IMR-90 (cell line): ENCODE data around the gene NFAT5. TPM values are rescaled to one million over a fixed set of nuclear protein-coding genes. Genes with fewer than 3 reads are reported as not detected.
A peak's percentile ranks its signal among the peaks of the same experiment; 100 is the strongest.

Experiments used
- ATAC-seq: fragments of 200-7000 bp; cut with Tn5 transposase; 2 replicates; pipeline ENCODE4 v1.9.1; 2020; ENCODE audit warnings: low read depth, mild to moderate bottlenecking, moderate library complexity
- BruUV-seq: library from RNA; stranded (reverse); fragments of 400-500 nt; replicated peaks from 2 replicates; lab custom pipeline; 2021; lab: Mats Ljungman, UMichigan
- CTCF ChIA-PET: fragments of 300-600 bp; formaldehyde crosslinking; extraction: SDS; loops from one replicate; lab custom pipeline; 2021; ENCODE audit warnings: antibody characterized with exemption; lab: Yijun Ruan, JAX
- POLR2A ChIA-PET: fragments of 300-600 bp; sonication (Branson Sonifier 250); formaldehyde crosslinking; loops from one replicate; lab custom pipeline; 2022; ENCODE audit warnings: antibody characterized with exemption; ENCODE audit not compliant: unreplicated experiment; lab: Charles Lee
- DNase-seq: peaks from one replicate; pipeline ENCODE4 v3.0.0; 2013
- H2AFZ ChIP-seq: replicated peaks from 2 replicates; pipeline ENCODE3; 2013; ENCODE audit warnings: low read length, mild to moderate bottlenecking; ENCODE audit not compliant: poor library complexity
- H2AK5ac ChIP-seq: 2 replicates; pipeline ENCODE4 v1.6.1; 2013; ENCODE audit warnings: low read depth, low read length, inconsistent platforms
- H2AK9ac ChIP-seq: replicated peaks from 2 replicates; pipeline ENCODE3; 2013; ENCODE audit warnings: mild to moderate bottlenecking, low read depth, low read length, moderate library complexity; ENCODE audit not compliant: poor library complexity
- H2BK120ac ChIP-seq: 2 replicates; pipeline ENCODE4 v1.6.1; 2013; ENCODE audit warnings: low read depth, low read length, inconsistent platforms
- H2BK15ac ChIP-seq: 3 replicates; pipeline ENCODE4 v1.6.1; 2013; ENCODE audit warnings: low read depth, low read length, inconsistent platforms
- H2BK20ac ChIP-seq: 2 replicates; pipeline ENCODE4 v1.6.1; 2013; ENCODE audit warnings: low read depth, mild to moderate bottlenecking, inconsistent platforms, low read length, moderate library complexity
- H2BK5ac ChIP-seq: 2 replicates; pipeline ENCODE4 v1.6.1; 2013; ENCODE audit warnings: mild to moderate bottlenecking, low read depth, low read length, inconsistent platforms; ENCODE audit not compliant: poor library complexity, severe bottlenecking
- H3K14ac ChIP-seq: replicated peaks from 2 replicates; pipeline ENCODE4 v1.6.1; 2013; ENCODE audit warnings: low read depth, low read length, inconsistent platforms
- H3K18ac ChIP-seq: 2 replicates; pipeline ENCODE4 v1.6.1; 2013; ENCODE audit warnings: low read depth, low read length, control low read depth
- H3K23ac ChIP-seq: 2 replicates; pipeline ENCODE4 v1.6.1; 2013; ENCODE audit warnings: low read depth, low read length, inconsistent platforms
- H3K27ac ChIP-seq: 2 replicates; pipeline ENCODE4 v1.5.1; 2013; ENCODE audit warnings: mild to moderate bottlenecking, control low read depth, low read length; ENCODE audit not compliant: insufficient read depth
- H3K27me3 ChIP-seq: 2 replicates; pipeline ENCODE4 v1.6.1; 2013; ENCODE audit warnings: low read length; ENCODE audit not compliant: control insufficient read depth, insufficient read depth
- H3K36me3 ChIP-seq: 2 replicates; pipeline ENCODE4 v1.6.1; 2013; ENCODE audit warnings: low read length, mixed read lengths; ENCODE audit not compliant: control insufficient read depth, insufficient read depth
- H3K4ac ChIP-seq: 2 replicates; pipeline ENCODE4 v1.6.1; 2013; ENCODE audit warnings: low read depth, low read length, inconsistent platforms
- H3K4me1 ChIP-seq: 2 replicates; pipeline ENCODE4 v1.6.1; 2013; ENCODE audit warnings: low read length, mixed read lengths; ENCODE audit not compliant: control insufficient read depth, insufficient read depth
- H3K4me2 ChIP-seq: 2 replicates; pipeline ENCODE4 v1.6.1; 2013; ENCODE audit warnings: low read depth, mild to moderate bottlenecking, control low read depth, low read length, moderate library complexity
- H3K4me3 ChIP-seq: 2 replicates; pipeline ENCODE4 v1.5.1; 2013; ENCODE audit warnings: low read depth, mild to moderate bottlenecking, control low read depth, low read length, moderate library complexity; ENCODE audit not compliant: insufficient read depth
- H3K56ac ChIP-seq: 2 replicates; pipeline ENCODE4 v1.6.1; 2013; ENCODE audit warnings: low read length, inconsistent platforms; ENCODE audit not compliant: insufficient read depth; ENCODE audit errors: extremely low read depth
- H3K79me1 ChIP-seq, 2 experiments: 2 replicates each; pipeline ENCODE4 v1.6.1; 2013; ENCODE audit warnings: low read length in 2 of 2, inconsistent platforms in 1 of 2, low read depth in 1 of 2
- H3K9ac ChIP-seq: 2 replicates; pipeline ENCODE4 v1.6.1; 2013; ENCODE audit warnings: low read depth, low read length, control low read depth
- H3K9me1 ChIP-seq: 2 replicates; pipeline ENCODE4 v1.6.1; 2013; ENCODE audit warnings: low read length, inconsistent platforms; ENCODE audit not compliant: insufficient read depth
- H3K9me3 ChIP-seq: 2 replicates; pipeline ENCODE4 v1.6.1; 2013; ENCODE audit warnings: low read length; ENCODE audit not compliant: control insufficient read depth, insufficient read depth
- H4K20me1 ChIP-seq: 2 replicates; pipeline ENCODE4 v1.6.1; 2013; ENCODE audit warnings: low read length, inconsistent platforms; ENCODE audit not compliant: insufficient read depth
- H4K5ac ChIP-seq: 2 replicates; pipeline ENCODE4 v1.6.1; 2013; ENCODE audit warnings: mild to moderate bottlenecking, low read depth, low read length, control low read depth
- H4K8ac ChIP-seq, 2 experiments: 2 replicates each; pipeline ENCODE4 v1.6.1; 2013; ENCODE audit warnings: low read depth in 2 of 2, low read length in 2 of 2, control low read depth in 1 of 2, inconsistent platforms in 1 of 2
- H4K91ac ChIP-seq: 2 replicates; pipeline ENCODE4 v1.6.1; 2013; ENCODE audit warnings: low read depth, low read length, inconsistent platforms; ENCODE audit not compliant: insufficient read depth
- CEBPB ChIP-seq: IDR thresholded peaks from 2 replicates; pipeline ENCODE4 v1.6.1; 2012; ENCODE audit warnings: low read depth, low read length, improper control_type of control experiment
- CHD1 ChIP-seq: IDR thresholded peaks from 2 replicates; pipeline ENCODE4 v1.6.1; 2012; ENCODE audit warnings: low read depth, low read length, improper control_type of control experiment
- MXI1 ChIP-seq: IDR thresholded peaks from 2 replicates; pipeline ENCODE4 v1.6.1; 2012; ENCODE audit warnings: low read depth, mild to moderate bottlenecking, low read length, moderate library complexity, borderline replicate concordance
- RAD21 ChIP-seq: IDR thresholded peaks from 2 replicates; pipeline ENCODE4 v1.6.1; 2012; ENCODE audit warnings: low read length, improper control_type of control experiment
- WGBS, 2 experiments: methylation state at CpG; one replicate each; pipeline versions ENCODE4 v1.1.5 to v1.1.7; 2013; ENCODE audit warnings: missing lambda C conversion rate in 2 of 2; ENCODE audit not compliant: insufficient read length in 1 of 2; ENCODE audit errors: extremely low coverage in 2 of 2; 5-methylcytosine and 5-hydroxymethylcytosine counted together
- dilution Hi-C: fragments of 300-500 bp; cut with HindIII; formaldehyde crosslinking; loops from one replicate; pipeline ENCODE4 v1.14.3; 2018; ENCODE audit warnings: low sequenced_read_pairs; ENCODE audit not compliant: unreplicated experiment
- in situ Hi-C: fragments of 300-500 bp; cut with MboI; formaldehyde crosslinking; loops from 3 replicates; pipeline ENCODE4 v1.14.3; 2019; ENCODE audit warnings: low sequenced_read_pairs, inconsistent platforms, mixed read lengths
- intact Hi-C: fragments of 100-400 bp; cut with micrococcal nuclease; formaldehyde crosslinking; loops from 2 replicates; pipeline ENCODE4 v1.10.0; 2022
- polyA plus RNA-seq, 3 experiments: library from polyadenylated mRNA; depleted of rRNA; stranded (reverse); fragments of >200 nt; gene quantifications; 2 replicates each; pipeline ENCODE4 v1.2.3, GENCODE V29; 2012; ENCODE audit warnings: low replicate concordance in 1 of 3
- total RNA-seq: library from RNA; depleted of rRNA; stranded (reverse); fragments of >200 nt; gene quantifications from 2 replicates; pipeline ENCODE4 v1.2.3, GENCODE V29; 2012
- TF ChIP-seq, protein P1 (sequence below): conservative IDR thresholded peaks from 2 replicates; pipeline ENCODE4 v1.5.1; 2012; ENCODE audit warnings: mild to moderate bottlenecking, low read depth, low read length, improper control_type of control experiment
- TF ChIP-seq, protein P2 (sequence below): fragments of 150-350 bp; IDR thresholded peaks from 2 replicates; pipeline ENCODE4 v1.6.1; 2016; ENCODE audit warnings: low read depth, mild to moderate bottlenecking, low read length, moderate library complexity, borderline replicate concordance

The NFAT5 gene
- total and polyA plus RNA-seq, 2 of the 4 experiments (the other 2 are of a cell fraction), result 10.9 to 20.1 TPM

DNA sequence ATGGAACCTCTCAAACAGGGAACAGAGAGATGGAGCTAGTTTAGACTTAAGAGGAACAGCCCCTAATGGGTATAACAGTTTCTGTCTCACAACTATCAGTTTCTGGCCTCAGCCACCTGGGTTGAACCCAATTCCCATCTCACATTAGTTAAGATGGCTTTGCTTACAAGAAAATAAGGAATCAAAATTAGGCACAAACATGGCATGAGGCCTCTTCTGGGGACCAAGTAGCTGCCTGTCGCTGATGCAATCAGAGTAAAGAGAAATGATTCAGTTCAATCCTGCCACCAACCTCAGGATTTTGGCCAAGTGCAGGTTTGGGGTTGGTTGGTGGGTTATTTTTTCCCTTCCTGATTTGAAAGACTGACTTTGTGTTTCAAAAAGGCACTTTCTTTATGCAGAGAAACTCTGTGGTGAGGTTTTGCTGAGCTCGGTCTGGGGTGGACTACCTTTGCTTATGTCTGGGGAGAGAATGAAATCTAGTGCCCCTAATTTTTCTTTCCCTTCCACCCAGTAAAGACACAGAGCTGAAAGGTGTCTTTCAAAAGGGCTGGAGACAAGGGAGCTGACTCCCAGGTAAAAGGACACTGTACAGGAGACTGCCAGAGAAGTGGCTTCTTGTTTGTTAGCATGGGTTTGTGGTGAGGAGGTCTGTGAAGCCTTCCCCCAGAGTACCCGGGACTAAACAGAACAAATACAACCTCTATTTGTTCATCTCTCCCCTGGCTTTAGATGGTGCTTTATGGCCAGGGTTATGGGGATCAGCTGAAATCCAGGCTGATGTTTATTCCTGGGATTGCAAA is 44.8 kb upstream of the NFAT5 start:
- peak overlapping the region; percentile 51 for H4K91ac ChIP-seq
- POLR2A ChIA-PET, result no interaction called here
- intact Hi-C loops, result no loop called here
- WGBS, 2 experiments, result no CpG with 5 or more reads among the region's 3 CpGs
- H4K8ac ChIP-seq, result peak overlapping the region; percentile 68 to 70; a peak in 3 of 4 replicates
- no peaks in the 10 kb centered on the region for H3K36me3 ChIP-seq
- no peak for DNase-seq
- peak overlapping the region; percentile 18; the same call in 2 of the 3 replicates for H2BK15ac ChIP-seq
- peak overlapping the region; percentile 27; the same call in 1 of the 2 replicates for H3K14ac ChIP-seq
- no peak overlapping the region for H3K56ac ChIP-seq
- H3K27ac ChIP-seq, result no peak overlapping the region
- H2BK120ac ChIP-seq, result peak overlapping the region; percentile 62
- TF ChIP-seq, protein P1, sequence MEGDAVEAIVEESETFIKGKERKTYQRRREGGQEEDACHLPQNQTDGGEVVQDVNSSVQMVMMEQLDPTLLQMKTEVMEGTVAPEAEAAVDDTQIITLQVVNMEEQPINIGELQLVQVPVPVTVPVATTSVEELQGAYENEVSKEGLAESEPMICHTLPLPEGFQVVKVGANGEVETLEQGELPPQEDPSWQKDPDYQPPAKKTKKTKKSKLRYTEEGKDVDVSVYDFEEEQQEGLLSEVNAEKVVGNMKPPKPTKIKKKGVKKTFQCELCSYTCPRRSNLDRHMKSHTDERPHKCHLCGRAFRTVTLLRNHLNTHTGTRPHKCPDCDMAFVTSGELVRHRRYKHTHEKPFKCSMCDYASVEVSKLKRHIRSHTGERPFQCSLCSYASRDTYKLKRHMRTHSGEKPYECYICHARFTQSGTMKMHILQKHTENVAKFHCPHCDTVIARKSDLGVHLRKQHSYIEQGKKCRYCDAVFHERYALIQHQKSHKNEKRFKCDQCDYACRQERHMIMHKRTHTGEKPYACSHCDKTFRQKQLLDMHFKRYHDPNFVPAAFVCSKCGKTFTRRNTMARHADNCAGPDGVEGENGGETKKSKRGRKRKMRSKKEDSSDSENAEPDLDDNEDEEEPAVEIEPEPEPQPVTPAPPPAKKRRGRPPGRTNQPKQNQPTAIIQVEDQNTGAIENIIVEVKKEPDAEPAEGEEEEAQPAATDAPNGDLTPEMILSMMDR, result no peak
- TF ChIP-seq, protein P2, sequence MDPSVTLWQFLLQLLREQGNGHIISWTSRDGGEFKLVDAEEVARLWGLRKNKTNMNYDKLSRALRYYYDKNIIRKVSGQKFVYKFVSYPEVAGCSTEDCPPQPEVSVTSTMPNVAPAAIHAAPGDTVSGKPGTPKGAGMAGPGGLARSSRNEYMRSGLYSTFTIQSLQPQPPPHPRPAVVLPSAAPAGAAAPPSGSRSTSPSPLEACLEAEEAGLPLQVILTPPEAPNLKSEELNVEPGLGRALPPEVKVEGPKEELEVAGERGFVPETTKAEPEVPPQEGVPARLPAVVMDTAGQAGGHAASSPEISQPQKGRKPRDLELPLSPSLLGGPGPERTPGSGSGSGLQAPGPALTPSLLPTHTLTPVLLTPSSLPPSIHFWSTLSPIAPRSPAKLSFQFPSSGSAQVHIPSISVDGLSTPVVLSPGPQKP, result no peak
- TF ChIP-seq RAD21 (no peak), CHD1 (no peak), MXI1 (no peak), CEBPB (peak; percentile 44; the same call in 1 of the 2 replicates)
- CTCF ChIA-PET, result interaction anchor here (1.2 kb wide), 1 partner anchor 43 kb away, joined by 4 read pairs; no protein-coding TSS in a partner anchor
- H3K4me2 ChIP-seq, result no peak overlapping the region
- H3K23ac ChIP-seq, result peak overlapping the region; percentile 63; the same call in 1 of the 2 replicates
- H3K4me3 ChIP-seq, result no peak overlapping the region
- peak overlapping the region; percentile 36 for H2AFZ ChIP-seq
- H4K20me1 ChIP-seq, result no peaks in the 10 kb centered on the region
- H2BK5ac ChIP-seq, result no peak overlapping the region
- peak overlapping the region; percentile 18 for H3K4ac ChIP-seq
- H2BK20ac ChIP-seq, result peak overlapping the region; percentile 59; the same call in 1 of the 2 replicates
- no peak overlapping the region for H2AK5ac ChIP-seq
- H3K27me3 ChIP-seq, result no peaks in the 10 kb centered on the region
- BruUV-seq, result no TSS peak
- H2AK9ac ChIP-seq, result no peak overlapping the region
- peak overlapping the region; percentile 31; the same call in 1 of the 2 replicates for H3K18ac ChIP-seq
- in situ Hi-C loops, result no loop called here
- H3K9me1 ChIP-seq, result no peaks in the 10 kb centered on the region
- peaks cover 7% of the 10 kb centered on the region; the same call in 1 of the 2 replicates for H3K4me1 ChIP-seq
- H3K79me1 ChIP-seq, result no peaks in the 10 kb centered on the region
- H3K9ac ChIP-seq, result no peak overlapping the region; the same call in 1 of the 2 replicates
- ATAC-seq, result peak; percentile 37
- H3K9me3 ChIP-seq, result no peaks in the 10 kb centered on the region
- dilution Hi-C loops, result no loop called here
- peak overlapping the region; percentile 42 for H4K5ac ChIP-seq
